K562 (cell line): ENCODE results near the gene PRKCE.

Experiments
- EZH2 ChIP-seq: IDR thresholded peaks from 2 replicates; pipeline ENCODE4 v1.6.1; 2012; ENCODE audit warnings: low read depth, mild to moderate bottlenecking, inconsistent platforms, low read length, borderline replicate concordance
- FOXM1 ChIP-seq, 2 experiments: fragments of 450-650 bp in 1 of 2; sonication (generic) in 1 of 2; formaldehyde crosslinking in 1 of 2; IDR thresholded peaks; 2 replicates each; pipeline versions ENCODE4 v1.6.1 to v1.9.0; 2017 to 2022; ENCODE audit warnings: low read depth in 2 of 2, mild to moderate bottlenecking in 2 of 2, missing genetic modification reagents in 1 of 2, moderate library complexity in 1 of 2
- SP1 ChIP-seq: sonication (generic); formaldehyde crosslinking; IDR thresholded peaks from 2 replicates; pipeline ENCODE4 v1.8.1; 2022; ENCODE audit warnings: mild to moderate bottlenecking, missing genetic modification reagents
- STAT5B ChIP-seq: fragments of 250-450 bp; sonication (Bioruptor Pico); IDR thresholded peaks from 2 replicates; pipeline ENCODE4 v1.8.0; 2021; ENCODE audit warnings: mild to moderate bottlenecking, inconsistent platforms

DNA sequence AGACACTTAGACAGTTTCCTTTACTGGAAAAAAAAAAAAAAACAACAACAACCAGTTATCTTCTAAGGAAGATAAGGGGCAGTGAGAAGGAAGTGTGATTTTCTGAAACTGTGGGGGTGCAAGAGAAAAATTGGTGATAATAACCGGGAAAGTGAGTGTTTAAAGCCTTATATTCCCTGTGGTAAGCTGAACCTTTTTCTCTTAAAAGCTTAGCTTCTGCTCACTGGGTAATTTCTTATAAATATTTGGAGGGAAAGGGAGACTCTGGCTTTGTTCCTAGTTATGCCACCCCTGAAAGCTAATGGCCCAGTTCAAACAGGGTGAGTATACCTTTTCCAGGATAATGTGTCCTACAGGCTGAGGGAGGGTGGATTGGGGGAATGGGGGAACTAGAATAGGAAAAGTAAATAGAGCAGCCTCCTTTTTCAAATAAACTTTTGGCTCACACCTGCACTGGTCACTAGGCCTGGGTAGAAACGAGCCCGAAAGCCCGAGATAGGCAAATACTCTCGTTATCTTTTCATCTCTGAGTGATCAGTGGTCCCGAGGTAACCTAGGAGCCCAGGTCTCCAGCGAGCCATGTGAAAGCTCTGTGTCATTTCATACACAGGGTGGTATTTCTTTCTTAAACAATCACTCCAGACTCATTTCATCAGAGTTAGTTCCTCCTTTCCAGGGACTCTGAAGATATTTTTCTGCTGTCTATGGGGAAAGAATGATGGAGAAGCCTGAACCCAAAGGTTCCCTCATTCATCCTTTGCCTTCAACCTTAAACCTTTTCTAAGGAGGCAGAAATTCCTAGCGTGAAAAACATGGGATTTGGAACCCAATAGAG lies 24.9 kb upstream of the PRKCE start:
- TF ChIP-seq FOXM1 (IDR thresholded peaks at IDR 0.05; ENCODE audit: low read depth): no peak
- no peak for TF ChIP-seq FOXM1 (CRISPR knock-in tag; IDR thresholded peaks at IDR 0.05; ENCODE audit: low read depth)
- TF ChIP-seq EZH2: no peak
- TF ChIP-seq STAT5B (CRISPR knock-in tag): no peak
- TF ChIP-seq SP1 (CRISPR knock-in tag): no peak
